Measurements from ENCODE around the gene GGA3.
"Not testable (repeated sequence)": the region's sequence is repeated elsewhere in the genome, so short reads cannot be mapped to it uniquely, and the experiment has no call there.

The GGA3 gene
- total RNA-seq = 17.2 to 74.7 (median 37.8) reads per million in 17 experiments

- peak; percentile 96 to 99 (median 98) for DNase-seq
These were observed at the start of gene GGA3, which contains the start of gene MRPS7 for GRCh38 chr17:75261336-75262111. GGA3 (minus strand) TSS chr17:75261606; CDS start chr17:75261587, 19 bp downstream. MRPS7 (plus strand) TSS chr17:75261879; CDS start chr17:75261901, 22 bp downstream.

GRCh38 chr17:75308732-75309629 lies 47.6 kb upstream of the GGA3 start:
- peak; percentile 63 to 81 (median 80) for DNase-seq

GRCh38 chr17:75307957-75308731 lies 46.7 kb upstream of the GGA3 start:
- DNase-seq = no peak

- DNase-seq = peak; percentile 67 to 83 (median 81)
These were observed 40.2 kb upstream of the GGA3 start for GRCh38 chr17:75301502-75302206.

- peak; percentile 77 to 91 (median 85) for DNase-seq
These were observed 39.6 kb upstream of the GGA3 start for GRCh38 chr17:75301049-75301448.

- no peak for DNase-seq
These were observed 38.9 kb upstream of the GGA3 start for GRCh38 chr17:75300280-75300679.

GRCh38 chr17:75295201-75296158 lies 34.1 kb upstream of the GGA3 start:
- DNase-seq = peak; percentile 85 to 95 (median 90)

- DNase-seq = peak; percentile 79 to 86 (median 84)
These were observed 31.5 kb upstream of the GGA3 start for GRCh38 chr17:75292810-75293448.

- DNase-seq = peak; percentile 93 to 96 (median 94)
These were observed 28.5 kb upstream of the GGA3 start for GRCh38 chr17:75289832-75290337.

- peak; percentile 98 to 99 (median 98) for DNase-seq
These were observed 27.9 kb upstream of the GGA3 start, which contains the start of gene SLC25A19 for GRCh38 chr17:75289115-75289831. SLC25A19 (minus strand) TSS chr17:75289433; CDS start chr17:75286764, 2,669 bp downstream.

- peak; percentile 72 to 76 (median 73) for DNase-seq
These were observed 27.3 kb upstream of the GGA3 start for GRCh38 chr17:75288770-75289114.

- no peak for DNase-seq
These were observed 27.0 kb upstream of the GGA3 start for GRCh38 chr17:75288359-75288758.

GRCh38 chr17:75287221-75287620 lies 25.8 kb upstream of the GGA3 start:
- no peak for DNase-seq

- no peak for DNase-seq
These were observed 23.7 kb upstream of the GGA3 start for GRCh38 chr17:75285123-75285522.

GRCh38 chr17:75280189-75280588 lies 18.8 kb upstream of the GGA3 start:
- not testable (repeated sequence) for DNase-seq

- DNase-seq = no peak
These were observed 16.3 kb upstream of the GGA3 start for GRCh38 chr17:75277664-75278071.

GRCh38 chr17:75273977-75274708 lies 12.7 kb upstream of the GGA3 start:
- DNase-seq = peak; percentile 40 to 73 (median 52)

- DNase-seq = no peak
These were observed 11.4 kb upstream of the GGA3 start for GRCh38 chr17:75272848-75273184.

Data from suppressor macrophage (primary cell).